Eye (tissue), 1 donor: Measurements from ENCODE around the gene NOL4L.
"Not testable (repeated sequence)": the region's sequence is repeated elsewhere in the genome, so short reads cannot be mapped to it uniquely, and the experiment has no call there.

Source experiments
- DNase-seq: peaks from one replicate; pipeline ENCODE4 v3.0.0-alpha.2; 2015

NOL4L gene

GRCh38 chr20:32501709-32502108 is 83.4 kb downstream of the NOL4L start:
- DNase-seq = no peak

- no peak for DNase-seq
Measured at GRCh38 chr20:32497589-32498224, 87.4 kb downstream of the NOL4L start.

GRCh38 chr20:32496811-32497533 is 88.2 kb downstream of the NOL4L start:
- DNase-seq = peak; percentile 65

GRCh38 chr20:32495949-32496348 is 89.2 kb downstream of the NOL4L start:
- DNase-seq = no peak

GRCh38 chr20:32495217-32495565 is 89.9 kb downstream of the NOL4L start:
- no peak for DNase-seq

GRCh38 chr20:32494483-32495216 is 90.5 kb downstream of the NOL4L start:
- no peak for DNase-seq

GRCh38 chr20:32493356-32493755 is 91.8 kb downstream of the NOL4L start:
- DNase-seq = no peak

- not testable (repeated sequence) for DNase-seq
Measured at GRCh38 chr20:32491764-32492151, 93.4 kb downstream of the NOL4L start.

- DNase-seq = no peak
Measured at GRCh38 chr20:32490942-32491763, 94.0 kb downstream of the NOL4L start.

GRCh38 chr20:32488066-32488838 is 96.9 kb downstream of the NOL4L start:
- DNase-seq = no peak

- DNase-seq = no peak
Measured at GRCh38 chr20:32487381-32487780, 97.8 kb downstream of the NOL4L start.

- peak; percentile 59 for DNase-seq
Measured at GRCh38 chr20:32485770-32486478, 99.2 kb downstream of the NOL4L start.

- peak; percentile 95 for DNase-seq
Measured at GRCh38 chr20:32484958-32485769, 100.0 kb downstream of the NOL4L start.

GRCh38 chr20:32484225-32484957 is 100.7 kb downstream of the NOL4L start:
- peak; percentile 82 for DNase-seq

- peak; percentile 96 for DNase-seq
Measured at GRCh38 chr20:32483351-32484224, 101.5 kb downstream of the NOL4L start.

GRCh38 chr20:32482442-32483261 is 102.5 kb downstream of the NOL4L start:
- DNase-seq = peak; percentile 76

GRCh38 chr20:32482143-32482441 is 103.0 kb downstream of the NOL4L start:
- no peak for DNase-seq
